Right lobe of liver (tissue), 6 donors: ENCODE results near the gene ALDOB. TPM values are rescaled to one million over a fixed set of nuclear protein-coding genes. Genes with fewer than 3 reads are reported as not detected.

Experiments used
- ATAC-seq, 4 donors: fragments of 200-7000 bp; cut with Tn5 transposase; one replicate each; pipeline ENCODE4 v1.9.1; 2020; ENCODE audit warnings: mild to moderate bottlenecking in 4 of 4, moderate library complexity in 4 of 4
- DNase-seq, 3 donors: peaks; one replicate each; pipeline ENCODE4 v3.0.0-alpha.2; 2020
- H3K27ac ChIP-seq, 3 donors: fragments of 200-600 bp; one replicate each; pipeline ENCODE4 v1.8.0; 2022
- H3K27me3 ChIP-seq, 2 donors: fragments of 200-600 bp; one replicate each; pipeline ENCODE4 v1.8.0; 2022
- H3K36me3 ChIP-seq, 4 donors: fragments of 200-600 bp; sonication (generic) in 1 of 4; one replicate each; pipeline versions ENCODE4 v1.5.1 to v1.8.0; 2017 to 2022; ENCODE audit warnings: control low read depth in 1 of 4
- H3K4me1 ChIP-seq, 4 donors: fragments of 200-600 bp; sonication (generic) in 1 of 4; one replicate each; pipeline versions ENCODE4 v1.5.1 to v1.8.0; 2017 to 2022; ENCODE audit warnings: control low read depth in 1 of 4
- H3K4me3 ChIP-seq, 3 donors: fragments of 200-600 bp; one replicate each; pipeline ENCODE4 v1.8.0; 2022
- H3K9me3 ChIP-seq, 4 donors: fragments of 200-600 bp; sonication (generic) in 1 of 4; one replicate each; pipeline versions ENCODE4 v1.5.1 to v1.8.0; 2017 to 2022; ENCODE audit warnings: control low read depth in 1 of 4
- POLR2A ChIP-seq: fragments of 450-650 bp; IDR thresholded peaks from one replicate; pipeline ENCODE4 v1.6.1; 2017; ENCODE audit warnings: antibody characterized with exemption, mild to moderate bottlenecking
- WGBS: methylation state at CpG from one replicate; pipeline ENCODE4 v1.1.6; 2018; ENCODE audit warnings: low coverage, low lambda C conversion rate; ENCODE audit not compliant: insufficient coverage; ENCODE audit errors: missing lambda C conversion rate; 5-methylcytosine and 5-hydroxymethylcytosine counted together
- intact Hi-C, 2 donors: fragments of 100-400 bp; cut with DNase I; formaldehyde crosslinking; loops; one replicate each; pipeline versions ENCODE4 v1.11.2 to v1.14.1; 2022
- small RNA-seq, 2 experiments: library from RNA; depleted of rRNA; stranded (forward); fragments of <200 nt; gene quantifications; one replicate each; pipeline ENCODE3, GENCODE V24; 2016
- total RNA-seq, 6 experiments: library from RNA; depleted of rRNA in 2 of 6; stranded (reverse); fragments of >200 nt in 2 of 6; fragmentation: NEBNext Ultra II Directional in 3 of 6; extraction: Animal tissue kit (Norgen Biotek cat#: 25700) in 3 of 6; gene quantifications; one replicate each; pipeline versions ENCODE4 v1.1.0 to v1.2.4, GENCODE V29; 2016 to 2023
- TF ChIP-seq, protein P1 (sequence below), 4 donors: fragments of 200-600 bp in 3 of 4; fragments of 450-650 bp in 1 of 4; IDR thresholded peaks; one replicate each; pipeline versions ENCODE4 v1.5.1 to v1.8.0; 2016 to 2022; ENCODE audit warnings: antibody characterized with exemption in 4 of 4, mild to moderate bottlenecking in 2 of 4
- donor health status: DM: no; HTN: yes; CAD: no.
- donor health status: DM: no; HTN: no; CAD: no.
- donor health status: DM: no; HTN: no; CAD: no.
- donor health status: DM: no; HTN: yes; CAD: no.
- donor health status: DM: no; HTN: yes; CAD: no.

Gene ALDOB
- total RNA-seq, 6 experiments from 2014 or later, result 2,876 to 4,505 (median 3,144) TPM

DNA sequence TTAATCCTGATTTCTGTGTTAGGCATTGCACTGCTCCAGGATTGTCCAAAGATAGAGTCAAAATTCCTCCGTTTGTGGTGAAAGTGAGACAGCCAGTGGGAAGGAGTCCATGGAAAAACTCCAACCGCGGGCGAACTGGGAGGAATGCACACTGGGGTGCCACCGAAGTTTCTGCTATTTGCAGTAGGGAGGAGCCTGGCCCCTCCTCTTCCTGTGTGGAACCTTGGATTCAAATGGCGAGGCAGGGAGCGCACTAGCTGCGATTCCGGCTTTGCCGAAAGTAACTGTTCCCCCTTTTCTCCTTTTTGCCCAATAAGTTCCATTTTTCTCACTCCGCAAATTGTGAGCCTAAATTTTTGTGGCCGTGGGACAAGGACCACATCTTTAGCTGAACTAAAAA, 60.0 kb downstream of the ALDOB start:
- no peaks in the 10 kb centered on the region for H3K9me3 ChIP-seq
- H3K4me1 ChIP-seq, result peaks cover 0 to 59% (median 10%) of the 10 kb centered on the region in 4 donors
- WGBS, result 50% methylated on average over 12 of the region's 12 CpGs
- peak; percentile 15 for TF ChIP-seq POLR2A
- TF ChIP-seq, protein P1, sequence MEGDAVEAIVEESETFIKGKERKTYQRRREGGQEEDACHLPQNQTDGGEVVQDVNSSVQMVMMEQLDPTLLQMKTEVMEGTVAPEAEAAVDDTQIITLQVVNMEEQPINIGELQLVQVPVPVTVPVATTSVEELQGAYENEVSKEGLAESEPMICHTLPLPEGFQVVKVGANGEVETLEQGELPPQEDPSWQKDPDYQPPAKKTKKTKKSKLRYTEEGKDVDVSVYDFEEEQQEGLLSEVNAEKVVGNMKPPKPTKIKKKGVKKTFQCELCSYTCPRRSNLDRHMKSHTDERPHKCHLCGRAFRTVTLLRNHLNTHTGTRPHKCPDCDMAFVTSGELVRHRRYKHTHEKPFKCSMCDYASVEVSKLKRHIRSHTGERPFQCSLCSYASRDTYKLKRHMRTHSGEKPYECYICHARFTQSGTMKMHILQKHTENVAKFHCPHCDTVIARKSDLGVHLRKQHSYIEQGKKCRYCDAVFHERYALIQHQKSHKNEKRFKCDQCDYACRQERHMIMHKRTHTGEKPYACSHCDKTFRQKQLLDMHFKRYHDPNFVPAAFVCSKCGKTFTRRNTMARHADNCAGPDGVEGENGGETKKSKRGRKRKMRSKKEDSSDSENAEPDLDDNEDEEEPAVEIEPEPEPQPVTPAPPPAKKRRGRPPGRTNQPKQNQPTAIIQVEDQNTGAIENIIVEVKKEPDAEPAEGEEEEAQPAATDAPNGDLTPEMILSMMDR (IDR thresholded peaks at IDR 0.05), result no peak
- H3K27me3 ChIP-seq, result no peaks in the 10 kb centered on the region
- no peak overlapping the region for H3K4me3 ChIP-seq
- DNase-seq (peak in 2 of 3 donors; percentile 63 to 66), ATAC-seq (peak; percentile 42 to 65 (median 48))
- H3K27ac ChIP-seq, result peak overlapping the region in 2 of 3 donors; percentile 20 to 42
- H3K36me3 ChIP-seq, result peaks cover 0 to 47% (median 14%) of the 10 kb centered on the region in 4 donors
- intact Hi-C loops, result no loop called here

DNA sequence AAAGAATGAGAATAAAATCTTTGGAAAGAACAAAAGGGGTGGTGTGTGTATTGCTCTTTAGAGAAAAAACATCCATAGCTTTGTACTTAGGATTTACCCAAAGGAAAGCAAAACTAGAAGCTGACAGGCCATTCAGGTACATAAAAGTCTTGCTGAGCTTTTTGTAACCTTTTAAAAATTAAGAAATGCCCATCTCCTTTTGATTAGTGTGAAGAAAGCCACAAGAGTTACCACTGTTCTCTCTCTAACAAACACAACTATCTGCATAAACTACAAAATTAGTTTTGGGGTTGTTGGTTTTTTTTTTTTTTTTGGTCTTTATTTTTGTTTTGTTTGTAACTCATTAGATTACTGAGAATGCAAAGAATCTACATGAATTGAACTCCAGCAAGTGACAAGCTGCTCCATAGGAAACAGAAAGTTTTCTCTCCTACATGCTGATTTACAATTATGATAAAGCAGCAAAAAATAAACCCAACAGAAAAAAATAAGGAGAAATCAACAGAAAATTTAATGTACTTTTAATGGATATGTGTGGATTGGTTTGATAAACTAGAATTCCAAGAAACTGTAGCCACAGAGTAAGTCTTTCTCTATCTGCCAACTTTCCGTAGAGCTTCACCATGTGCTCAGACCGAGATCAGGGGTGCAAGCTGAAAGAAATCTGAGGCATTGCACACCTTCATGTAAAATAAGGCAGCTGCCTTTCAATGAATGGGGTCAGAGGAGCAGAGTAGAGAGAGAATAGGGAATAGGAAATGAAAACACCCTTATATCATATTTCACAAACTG, 63.1 kb downstream of the ALDOB start:
- ATAC-seq, result no peak
- intact Hi-C loops, result no loop called here
- H3K27ac ChIP-seq, result peak overlapping the region in 1 of 3 donors; percentile 19
- no peaks in the 10 kb centered on the region for H3K9me3 ChIP-seq
- 49% methylated on average over 2 of the region's 2 CpGs for WGBS
- peaks cover 0 to 80% (median 14%) of the 10 kb centered on the region in 4 donors for H3K4me1 ChIP-seq
- TF ChIP-seq POLR2A, result no peak
- H3K36me3 ChIP-seq, result peaks cover 0 to 74% (median 25%) of the 10 kb centered on the region in 4 donors
- no peak for DNase-seq
- no peaks in the 10 kb centered on the region for H3K27me3 ChIP-seq
- H3K4me3 ChIP-seq, result no peak overlapping the region

DNA sequence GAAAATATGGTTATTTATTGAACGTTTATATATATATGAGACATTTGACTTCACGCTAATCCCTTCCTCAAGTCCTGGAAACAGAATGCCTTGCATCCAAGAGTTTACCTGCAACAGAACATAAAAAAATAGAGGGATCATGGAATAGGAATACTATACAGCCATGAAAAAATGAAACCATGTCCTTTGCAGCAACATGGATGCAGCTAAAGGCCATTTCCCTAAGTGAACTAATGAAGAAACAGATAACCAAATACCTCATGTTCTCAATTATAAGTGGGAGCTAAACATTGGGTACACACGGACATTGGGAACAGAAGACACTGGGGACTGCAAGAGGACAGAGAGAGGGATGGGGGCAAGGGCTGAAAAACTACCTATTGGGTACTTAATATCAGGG, 63.8 kb downstream of the ALDOB start:
- WGBS, result 75% methylated on average over 3 of the region's 3 CpGs
- Histone ChIP-seq H3K36me3 (peaks cover 0 to 77% (median 29%) of the 10 kb centered on the region in 4 donors), H3K9me3 (no peaks in the 10 kb centered on the region)

More for the DNA sequence above, 63.8 kb downstream of the ALDOB start:
- intact Hi-C loops, result no loop called here
- ATAC-seq (no peak), DNase-seq (no peak)
- no peak for TF ChIP-seq POLR2A
- TF ChIP-seq, protein P1 (IDR thresholded peaks at IDR 0.05), result no peak
- Histone ChIP-seq H3K4me3 (no peak overlapping the region), H3K4me1 (peaks cover 0 to 80% (median 17%) of the 10 kb centered on the region in 4 donors), H3K27me3 (no peaks in the 10 kb centered on the region), H3K27ac (no peak overlapping the region)

Small RNA genes lying within 50 kb of the gene (small RNA-seq; reads per million reads assigned to genes)
- gene AL353621.2, result 0 reads per million in 2 experiments

Other genes starting within 250 kb of the ALDOB start
- 100 to 1,000 TPM; 223 to 648 (median 507) TPM for gene BAAT, start 50.8 kb downstream of the ALDOB start, total RNA-seq
- gene MRPL50, start 37.2 kb downstream of the ALDOB start, total RNA-seq, result 1 to 10 TPM; 4.6 to 8.7 (median 6.7) TPM
- gene ZNF189, start 36.9 kb downstream of the ALDOB start, total RNA-seq, result 1 to 10 TPM; 5.7 to 9.7 (median 8.2) TPM
- 10 to 100 TPM in 4 of 6 experiments, 1 to 10 TPM in 2; 8.7 to 19.8 (median 16.1) TPM for gene RNF20, start 98.1 kb upstream of the ALDOB start, total RNA-seq
- not detected for gene PPP3R2, start 159.2 kb upstream of the ALDOB start, total RNA-seq